ENCODE data around the gene HORMAD2.
"Not testable (repeated sequence)": the region's sequence is repeated elsewhere in the genome, so short reads cannot be mapped to it uniquely, and the experiment has no call there.

The HORMAD2 gene

GRCh38 chr22:30074147-30074546 is 6.1 kb upstream of the HORMAD2 start:
- no peak overlapping the region for H3K27ac Mint-ChIP-seq
- H3K9me3 Mint-ChIP-seq, result no peaks in the 10 kb centered on the region
- peaks cover 11% of the 10 kb centered on the region for H3K4me1 Mint-ChIP-seq
- H3K36me3 Mint-ChIP-seq, result no peaks in the 10 kb centered on the region
- peaks cover 3% of the 10 kb centered on the region for H3K27me3 Mint-ChIP-seq
- CTCF ChIA-PET, result interaction anchor here (0.6 kb wide), 1 partner anchor 216 kb away, joined by 5 read pairs; no protein-coding TSS in a partner anchor
- H3K4me3 Mint-ChIP-seq, result no peak overlapping the region
- no peak for DNase-seq

GRCh38 chr22:30074994-30075393 is 5.3 kb upstream of the HORMAD2 start:
- Mint-ChIP-seq H3K27me3 (peaks cover 3% of the 10 kb centered on the region), H3K9me3 (no peaks in the 10 kb centered on the region), H3K4me1 (peaks cover 11% of the 10 kb centered on the region), H3K4me3 (no peak overlapping the region), H3K27ac (no peak overlapping the region), H3K36me3 (no peaks in the 10 kb centered on the region)
- CTCF ChIA-PET, result interaction anchor here (2.8 kb wide), 1 partner anchor 14 kb away, joined by 11 read pairs; no protein-coding TSS in a partner anchor
- no peak for DNase-seq

GRCh38 chr22:30077279-30077880 is 2.9 kb upstream of the HORMAD2 start:
- H3K27ac Mint-ChIP-seq, result no peak overlapping the region
- DNase-seq, result no peak
- H3K36me3 Mint-ChIP-seq, result no peaks in the 10 kb centered on the region
- H3K4me3 Mint-ChIP-seq, result no peak overlapping the region
- no peaks in the 10 kb centered on the region for H3K9me3 Mint-ChIP-seq
- H3K27me3 Mint-ChIP-seq, result peaks cover 10% of the 10 kb centered on the region
- H3K4me1 Mint-ChIP-seq, result peaks cover 11% of the 10 kb centered on the region
- CTCF ChIA-PET, result interaction anchor here (2.8 kb wide), 1 partner anchor 11 kb away, joined by 11 read pairs; no protein-coding TSS in a partner anchor

- Mint-ChIP-seq H3K4me1 (peaks cover 11% of the 10 kb centered on the region), H3K4me3 (no peak overlapping the region), H3K9me3 (no peaks in the 10 kb centered on the region), H3K27me3 (peaks cover 10% of the 10 kb centered on the region), H3K27ac (peak overlapping the region; percentile 81), H3K36me3 (no peaks in the 10 kb centered on the region)
- CTCF ChIA-PET, result interaction anchor here (0.9 to 1.5 kb wide), 3 partner anchors 74 to 489 kb away, joined by 3 to 5 read pairs (median 3); no protein-coding TSS in a partner anchor
- peak; percentile 35 for DNase-seq
Measured at GRCh38 chr22:30078320-30079311, 1.6 kb upstream of the HORMAD2 start.

GRCh38 chr22:30080805-30081204 is 541 bp downstream of the HORMAD2 start:
- DNase-seq, result no peak
- H3K27me3 Mint-ChIP-seq, result peaks cover 10% of the 10 kb centered on the region
- no peak overlapping the region for H3K27ac Mint-ChIP-seq
- CTCF ChIA-PET, result no interaction called here
- H3K9me3 Mint-ChIP-seq, result peaks cover 5% of the 10 kb centered on the region
- H3K4me1 Mint-ChIP-seq, result peaks cover 12% of the 10 kb centered on the region
- H3K36me3 Mint-ChIP-seq, result no peaks in the 10 kb centered on the region
- no peak overlapping the region for H3K4me3 Mint-ChIP-seq

GRCh38 chr22:30086496-30086895 is 6.2 kb downstream of the HORMAD2 start:
- H3K36me3 Mint-ChIP-seq, result no peaks in the 10 kb centered on the region
- no peak overlapping the region for H3K27ac Mint-ChIP-seq
- H3K4me1 Mint-ChIP-seq, result peaks cover 16% of the 10 kb centered on the region
- peaks cover 11% of the 10 kb centered on the region for H3K27me3 Mint-ChIP-seq
- H3K4me3 Mint-ChIP-seq, result no peak overlapping the region
- H3K9me3 Mint-ChIP-seq, result peaks cover 5% of the 10 kb centered on the region
- CTCF ChIA-PET, result interaction anchor here (0.9 to 1.8 kb wide), 6 partner anchors 39 to 461 kb away, joined by 3 to 7 read pairs (median 6); no protein-coding TSS in a partner anchor
- no peak for DNase-seq

GRCh38 chr22:30087037-30087436 is 6.8 kb downstream of the HORMAD2 start:
- not testable (repeated sequence) for H3K27ac Mint-ChIP-seq, H3K4me3 Mint-ChIP-seq, H3K36me3 Mint-ChIP-seq, H3K9me3 Mint-ChIP-seq, DNase-seq
- CTCF ChIA-PET, result interaction anchor here (1.5 to 1.8 kb wide), 3 partner anchors 83 to 451 kb away, joined by 6 to 7 read pairs (median 6); no protein-coding TSS in a partner anchor
- H3K4me1 Mint-ChIP-seq, result peaks cover 16% of the 10 kb centered on the region
- peaks cover 12% of the 10 kb centered on the region for H3K27me3 Mint-ChIP-seq

GRCh38 chr22:30087611-30088010 is 7.3 kb downstream of the HORMAD2 start:
- CTCF ChIA-PET, result interaction anchor here (1.5 to 1.8 kb wide), 3 partner anchors 83 to 452 kb away, joined by 6 to 7 read pairs (median 6); no protein-coding TSS in a partner anchor
- no peak overlapping the region for H3K27ac Mint-ChIP-seq
- H3K9me3 Mint-ChIP-seq, result peaks cover 5% of the 10 kb centered on the region
- H3K4me3 Mint-ChIP-seq, result no peak overlapping the region
- H3K36me3 Mint-ChIP-seq, result no peaks in the 10 kb centered on the region
- peaks cover 12% of the 10 kb centered on the region for H3K27me3 Mint-ChIP-seq
- no peak for DNase-seq
- peaks cover 16% of the 10 kb centered on the region for H3K4me1 Mint-ChIP-seq

GRCh38 chr22:30088468-30088867 is 8.2 kb downstream of the HORMAD2 start:
- DNase-seq, result no peak
- peaks cover 16% of the 10 kb centered on the region for H3K4me1 Mint-ChIP-seq
- no peak overlapping the region for H3K4me3 Mint-ChIP-seq
- H3K27ac Mint-ChIP-seq, result no peak overlapping the region
- CTCF ChIA-PET, result interaction anchor here (0.6 to 2.2 kb wide), 25 partner anchors 9 to 692 kb away, joined by 3 to 18 read pairs (median 4); no protein-coding TSS in a partner anchor
- H3K36me3 Mint-ChIP-seq, result no peaks in the 10 kb centered on the region
- peaks cover 15% of the 10 kb centered on the region for H3K27me3 Mint-ChIP-seq
- peaks cover 7% of the 10 kb centered on the region for H3K9me3 Mint-ChIP-seq

- H3K4me1 Mint-ChIP-seq, result peaks cover 16% of the 10 kb centered on the region
- peaks cover 15% of the 10 kb centered on the region for H3K27me3 Mint-ChIP-seq
- H3K9me3 Mint-ChIP-seq, result peaks cover 2% of the 10 kb centered on the region
- no peak overlapping the region for H3K4me3 Mint-ChIP-seq
- CTCF ChIA-PET, result interaction anchor here (1.0 to 2.2 kb wide), 6 partner anchors 73 to 501 kb away, joined by 4 to 18 read pairs (median 6); no protein-coding TSS in a partner anchor
- H3K27ac Mint-ChIP-seq, result no peak overlapping the region
- no peaks in the 10 kb centered on the region for H3K36me3 Mint-ChIP-seq
- DNase-seq, result no peak
Measured at GRCh38 chr22:30089655-30089974, 9.4 kb downstream of the HORMAD2 start.

- Mint-ChIP-seq H3K4me1 (peaks cover 3% of the 10 kb centered on the region), H3K9me3 (peaks cover 11% of the 10 kb centered on the region), H3K4me3 (no peak overlapping the region), H3K27me3 (peaks cover 15% of the 10 kb centered on the region), H3K27ac (no peak overlapping the region), H3K36me3 (no peaks in the 10 kb centered on the region)
- DNase-seq, result no peak
- CTCF ChIA-PET, result interaction anchor here (0.9 kb wide), 1 partner anchor 162 kb away, joined by 3 read pairs; no protein-coding TSS in a partner anchor
Measured at GRCh38 chr22:30092686-30093085, 12.4 kb downstream of the HORMAD2 start.

- CTCF ChIA-PET, result no interaction called here
- no peak overlapping the region for H3K27ac Mint-ChIP-seq
- peaks cover 15% of the 10 kb centered on the region for H3K27me3 Mint-ChIP-seq
- DNase-seq, result no peak
- peaks cover 11% of the 10 kb centered on the region for H3K9me3 Mint-ChIP-seq
- peaks cover 6% of the 10 kb centered on the region for H3K4me1 Mint-ChIP-seq
- no peak overlapping the region for H3K4me3 Mint-ChIP-seq
- H3K36me3 Mint-ChIP-seq, result no peaks in the 10 kb centered on the region
Measured at GRCh38 chr22:30094804-30095203, 14.5 kb downstream of the HORMAD2 start.

- Mint-ChIP-seq H3K36me3 (peaks cover 3% of the 10 kb centered on the region), H3K27me3 (peaks cover 2% of the 10 kb centered on the region), H3K4me1 (peaks cover 31% of the 10 kb centered on the region), H3K9me3 (peaks cover 11% of the 10 kb centered on the region), H3K4me3 (no peak overlapping the region), H3K27ac (no peak overlapping the region)
- no peak for DNase-seq
- CTCF ChIA-PET, result interaction anchor here (0.8 to 1.4 kb wide), 3 partner anchors 9 to 189 kb away, joined by 3 to 4 read pairs (median 3); no protein-coding TSS in a partner anchor
Measured at GRCh38 chr22:30097861-30098260, 17.6 kb downstream of the HORMAD2 start.

- H3K9me3 Mint-ChIP-seq, CTCF ChIA-PET, H3K4me3 Mint-ChIP-seq, H3K27me3 Mint-ChIP-seq, H3K36me3 Mint-ChIP-seq, DNase-seq: not testable (repeated sequence)
- H3K27ac Mint-ChIP-seq, result peak overlapping the region; percentile 11
- peaks cover 52% of the 10 kb centered on the region for H3K4me1 Mint-ChIP-seq
Measured at GRCh38 chr22:30100770-30101169, 20.5 kb downstream of the HORMAD2 start.
